Loucy (cell line): ENCODE measurements around the gene ZNF124.
"Not testable (repeated sequence)": the region's sequence is repeated elsewhere in the genome, so short reads cannot be mapped to it uniquely, and the experiment has no call there.

Experiments
- H2AFZ ChIP-seq: fragments of 200-600 bp; sonication (generic); 2 replicates; pipeline ENCODE4 v1.6.0; 2016; ENCODE audit warnings: antibody characterized with exemption, mild to moderate bottlenecking, low read length, moderate library complexity
- H3F3A ChIP-seq: fragments of 200-600 bp; 2 replicates; pipeline ENCODE4 v1.6.0; 2016; ENCODE audit warnings: antibody characterized with exemption, low read depth, mild to moderate bottlenecking
- H3K27me3 ChIP-seq: fragments of 200-600 bp; sonication (generic); 2 replicates; pipeline ENCODE4 v1.6.1; 2014; ENCODE audit warnings: low read length, mild to moderate bottlenecking; ENCODE audit not compliant: insufficient read depth, poor library complexity, severe bottlenecking
- H3K36me3 ChIP-seq: fragments of 200-600 bp; sonication (generic); 2 replicates; pipeline ENCODE4 v1.6.1; 2016; ENCODE audit warnings: low read length; ENCODE audit not compliant: insufficient read depth
- H3K4me1 ChIP-seq: fragments of 200-600 bp; sonication (generic); 2 replicates; pipeline ENCODE4 v1.5.1; 2014; ENCODE audit warnings: low read length, mild to moderate bottlenecking; ENCODE audit not compliant: insufficient read depth, poor library complexity, severe bottlenecking
- H3K4me2 ChIP-seq: fragments of 200-600 bp; sonication (generic); 2 replicates; pipeline ENCODE4 v1.6.0; 2014; ENCODE audit warnings: antibody characterized with exemption, low read length, low read depth, mild to moderate bottlenecking; ENCODE audit not compliant: poor library complexity, severe bottlenecking
- H3K4me3 ChIP-seq: fragments of 200-600 bp; sonication (generic); 2 replicates; pipeline ENCODE4 v1.5.1; 2014; ENCODE audit warnings: low read length, mild to moderate bottlenecking, mixed read lengths; ENCODE audit not compliant: poor library complexity, severe bottlenecking
- H3K79me2 ChIP-seq: fragments of 200-600 bp; sonication (generic); 2 replicates; pipeline ENCODE4 v1.6.1; 2014; ENCODE audit warnings: low read length; ENCODE audit not compliant: insufficient read depth
- H3K9ac ChIP-seq: fragments of 200-600 bp; sonication (generic); 2 replicates; pipeline ENCODE4 v1.6.0; 2014; ENCODE audit warnings: mild to moderate bottlenecking, low read depth, low read length, moderate library complexity; ENCODE audit not compliant: poor library complexity, severe bottlenecking
- H3K9me2 ChIP-seq: fragments of 200-600 bp; sonication (generic); replicated peaks from 2 replicates; pipeline ENCODE4 v1.6.1; 2016; ENCODE audit warnings: low read depth, low read length, mixed read lengths
- H3K9me3 ChIP-seq: fragments of 200-600 bp; sonication (generic); 2 replicates; pipeline ENCODE4 v1.6.1; 2014; ENCODE audit warnings: mild to moderate bottlenecking, antibody characterized with exemption, low read length, low read depth; ENCODE audit not compliant: insufficient read depth
- H4K20me1 ChIP-seq: fragments of 200-600 bp; sonication (generic); 2 replicates; pipeline ENCODE4 v1.6.0; 2014; ENCODE audit warnings: antibody characterized with exemption, low read length, mild to moderate bottlenecking; ENCODE audit not compliant: insufficient read depth, poor library complexity, severe bottlenecking
- EZH2phosphoT487 ChIP-seq: fragments of 200-600 bp; IDR thresholded peaks from 2 replicates; pipeline ENCODE4 v1.6.1; 2018; ENCODE audit warnings: antibody characterized with exemption, mild to moderate bottlenecking, moderate library complexity, borderline replicate concordance
- TF ChIP-seq, protein P1 (sequence below): fragments of 200-600 bp; sonication (generic); conservative IDR thresholded peaks from 2 replicates; pipeline ENCODE4 v1.5.1; 2014; ENCODE audit warnings: mild to moderate bottlenecking, antibody characterized with exemption, low read length

Gene ZNF124

GRCh38 chr1:247121382-247121781 lies 50.4 kb downstream of the ZNF124 start:
- Histone ChIP-seq H3K4me3 (no peak overlapping the region), H3K36me3 (no peaks in the 10 kb centered on the region), H3K9ac (no peak overlapping the region), H4K20me1 (no peaks in the 10 kb centered on the region), H3K79me2 (no peaks in the 10 kb centered on the region), H3K9me2 (no peaks in the 10 kb centered on the region), H3K4me1 (no peaks in the 10 kb centered on the region), H2AFZ (no peak overlapping the region), H3K4me2 (no peak overlapping the region), H3K9me3 (no peaks in the 10 kb centered on the region), H3K27me3 (no peaks in the 10 kb centered on the region), H3F3A (no peaks in the 10 kb centered on the region)
- TF ChIP-seq, protein P1, sequence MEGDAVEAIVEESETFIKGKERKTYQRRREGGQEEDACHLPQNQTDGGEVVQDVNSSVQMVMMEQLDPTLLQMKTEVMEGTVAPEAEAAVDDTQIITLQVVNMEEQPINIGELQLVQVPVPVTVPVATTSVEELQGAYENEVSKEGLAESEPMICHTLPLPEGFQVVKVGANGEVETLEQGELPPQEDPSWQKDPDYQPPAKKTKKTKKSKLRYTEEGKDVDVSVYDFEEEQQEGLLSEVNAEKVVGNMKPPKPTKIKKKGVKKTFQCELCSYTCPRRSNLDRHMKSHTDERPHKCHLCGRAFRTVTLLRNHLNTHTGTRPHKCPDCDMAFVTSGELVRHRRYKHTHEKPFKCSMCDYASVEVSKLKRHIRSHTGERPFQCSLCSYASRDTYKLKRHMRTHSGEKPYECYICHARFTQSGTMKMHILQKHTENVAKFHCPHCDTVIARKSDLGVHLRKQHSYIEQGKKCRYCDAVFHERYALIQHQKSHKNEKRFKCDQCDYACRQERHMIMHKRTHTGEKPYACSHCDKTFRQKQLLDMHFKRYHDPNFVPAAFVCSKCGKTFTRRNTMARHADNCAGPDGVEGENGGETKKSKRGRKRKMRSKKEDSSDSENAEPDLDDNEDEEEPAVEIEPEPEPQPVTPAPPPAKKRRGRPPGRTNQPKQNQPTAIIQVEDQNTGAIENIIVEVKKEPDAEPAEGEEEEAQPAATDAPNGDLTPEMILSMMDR, result no peak
- TF ChIP-seq EZH2phosphoT487, result no peak

- H2AFZ ChIP-seq, H3K9ac ChIP-seq, H3K4me3 ChIP-seq, H3K9me2 ChIP-seq, H3K27me3 ChIP-seq, H3K4me2 ChIP-seq, H4K20me1 ChIP-seq, H3K9me3 ChIP-seq, H3K36me3 ChIP-seq, H3K4me1 ChIP-seq, H3K79me2 ChIP-seq, H3F3A ChIP-seq: not testable (repeated sequence)
Observed at GRCh38 chr1:247120408-247120668, 51.5 kb downstream of the ZNF124 start.

GRCh38 chr1:247119600-247120407 lies 52.0 kb downstream of the ZNF124 start:
- H3K79me2 ChIP-seq, result no peaks in the 10 kb centered on the region
- H3K36me3 ChIP-seq, result no peaks in the 10 kb centered on the region
- no peaks in the 10 kb centered on the region for H3K9me3 ChIP-seq
- H3K4me1 ChIP-seq, result no peaks in the 10 kb centered on the region
- H4K20me1 ChIP-seq, result no peaks in the 10 kb centered on the region
- no peaks in the 10 kb centered on the region for H3K27me3 ChIP-seq
- no peak for TF ChIP-seq EZH2phosphoT487
- TF ChIP-seq, protein P1, result no peak
- H3F3A ChIP-seq, result no peaks in the 10 kb centered on the region
- H2AFZ ChIP-seq, result no peak overlapping the region
- H3K4me2 ChIP-seq, result no peak overlapping the region
- no peak overlapping the region for H3K4me3 ChIP-seq
- no peaks in the 10 kb centered on the region for H3K9me2 ChIP-seq
- H3K9ac ChIP-seq, result no peak overlapping the region

- Histone ChIP-seq H3K9me3 (no peaks in the 10 kb centered on the region), H3K9ac (no peak overlapping the region), H3K4me2 (no peak overlapping the region), H3K36me3 (no peaks in the 10 kb centered on the region), H3K79me2 (no peaks in the 10 kb centered on the region), H3K4me1 (no peaks in the 10 kb centered on the region), H3F3A (no peaks in the 10 kb centered on the region), H3K9me2 (no peaks in the 10 kb centered on the region), H4K20me1 (no peaks in the 10 kb centered on the region), H3K27me3 (no peaks in the 10 kb centered on the region), H2AFZ (no peak overlapping the region), H3K4me3 (no peak overlapping the region)
- no peak for TF ChIP-seq EZH2phosphoT487
- TF ChIP-seq, protein P1, result peak; percentile 51
Observed at GRCh38 chr1:247118946-247119446, 52.8 kb downstream of the ZNF124 start.
